Kasumi-1 (cell line): Measurements from ENCODE around the gene DEFB113.
"Not testable (repeated sequence)": the region's sequence is repeated elsewhere in the genome, so short reads cannot be mapped to it uniquely, and the experiment has no call there.

Source experiments
- DNase-seq, 2 experiments: peaks; one replicate each; lab custom pipeline; 2025; lab: John Stamatoyannopoulos, UW

Gene DEFB113, protein sequence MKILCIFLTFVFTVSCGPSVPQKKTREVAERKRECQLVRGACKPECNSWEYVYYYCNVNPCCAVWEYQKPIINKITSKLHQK

DNA sequence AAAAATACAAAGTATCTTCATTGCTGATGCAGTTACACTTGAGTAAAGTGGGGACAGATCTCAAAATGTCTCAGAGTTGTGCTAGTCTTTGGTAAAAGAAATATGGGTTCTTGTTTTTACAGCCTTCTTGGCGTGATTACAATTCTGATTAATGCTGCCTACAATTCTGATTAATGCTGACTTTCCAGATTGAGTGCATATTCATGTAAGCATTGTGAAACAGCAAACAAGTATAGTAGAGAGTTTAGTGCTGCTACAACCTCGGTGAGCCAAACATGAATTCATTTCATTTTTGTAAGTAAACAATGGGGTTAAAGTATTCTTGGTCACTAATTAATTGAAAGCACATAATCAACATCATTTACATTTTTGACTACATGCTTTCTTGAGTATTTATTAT lies at the start of gene DEFB113:
Gene DEFB113 (minus strand): TSS at position 21 of the 400 bp plus-strand sequence. CDS start 0 bp downstream, at position 21.
- no peak for DNase-seq

GRCh38 chr6:50007819-50008218 lies 38.4 kb upstream of the DEFB113 start:
- no peak for DNase-seq

GRCh38 chr6:50003139-50003538 lies 33.7 kb upstream of the DEFB113 start:
- no peak for DNase-seq

DNA sequence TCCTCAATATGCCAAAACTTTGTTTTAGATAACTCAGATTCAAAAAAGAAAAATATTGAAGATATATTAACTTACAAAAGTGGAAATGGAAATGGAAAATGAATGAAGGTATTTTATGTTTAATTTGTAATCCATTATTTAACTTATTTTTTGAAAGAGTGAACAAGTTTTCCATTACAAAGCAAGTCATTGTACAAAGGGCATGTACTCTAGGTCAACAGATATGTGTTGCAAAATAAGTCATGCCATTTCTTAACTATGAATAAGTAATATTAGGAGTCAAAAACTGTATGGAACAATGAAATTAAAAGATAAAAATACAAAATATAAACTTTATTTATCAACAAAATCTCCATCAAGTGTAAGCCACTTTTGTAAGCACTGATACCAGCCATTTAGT lies 25.9 kb upstream of the DEFB113 start:
- no peak for DNase-seq

DNA sequence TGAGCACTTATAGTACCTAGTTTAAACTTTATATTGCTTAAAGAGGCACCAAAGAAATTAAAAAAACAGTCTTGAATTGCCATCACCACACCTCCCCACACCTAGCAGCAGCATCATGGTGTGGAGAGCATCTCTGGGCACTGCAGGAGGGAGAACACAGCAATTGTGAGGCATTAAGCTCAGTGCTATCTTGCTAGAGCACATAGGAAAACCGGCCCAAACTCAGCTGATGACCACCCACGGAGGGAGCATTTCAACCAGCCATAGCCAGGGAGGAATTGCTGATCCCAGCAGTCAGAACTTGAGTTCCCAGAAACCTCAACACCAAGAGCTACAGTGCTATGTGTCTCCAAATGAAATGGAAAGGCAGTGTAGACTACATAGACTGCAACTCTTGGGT lies 19.5 kb upstream of the DEFB113 start:
- no peak for DNase-seq

DNA sequence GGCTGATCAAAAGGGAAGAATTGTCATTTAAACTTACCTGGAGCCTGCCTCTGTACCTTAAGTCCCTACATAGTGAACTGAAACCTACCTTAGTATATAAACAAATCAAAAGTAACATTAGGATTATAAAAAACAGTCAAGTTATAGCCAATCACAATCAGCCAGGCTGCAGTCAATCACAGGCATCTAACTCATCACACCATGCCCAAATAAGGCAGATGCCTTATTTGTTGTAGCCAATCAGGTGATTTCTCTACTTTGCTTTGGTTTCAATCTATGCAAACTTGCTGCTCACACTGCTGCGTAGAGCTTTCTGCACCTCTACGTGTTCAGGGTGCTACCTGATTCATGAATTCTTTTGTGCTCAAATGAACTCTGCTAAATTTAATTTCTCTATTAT lies 18.3 kb upstream of the DEFB113 start:
- DNase-seq, result no peak

- no peak for DNase-seq
These were observed 17.1 kb upstream of the DEFB113 start for GRCh38 chr6:49986551-49986950.

DNA sequence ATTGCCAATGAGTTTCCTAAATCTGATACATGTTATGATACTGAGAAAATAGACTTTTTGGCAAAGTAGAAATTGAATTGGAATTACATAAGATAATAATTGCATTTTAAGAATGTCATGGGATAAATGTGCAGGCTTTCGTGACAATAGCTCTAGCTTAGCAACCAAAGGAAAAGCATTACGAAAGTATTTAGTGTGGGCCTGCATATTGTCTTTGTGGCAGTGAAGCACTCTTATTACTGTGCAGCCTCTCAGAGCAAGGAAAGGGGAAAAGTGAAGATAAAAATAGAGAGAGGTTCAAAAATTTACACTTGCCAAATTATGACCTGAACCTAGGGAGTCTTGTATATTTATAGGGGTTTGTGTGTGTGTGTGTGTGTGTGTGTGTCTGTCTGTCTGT lies 12.6 kb upstream of the DEFB113 start:
- no peak for DNase-seq

GRCh38 chr6:49980898-49981297 lies 11.5 kb upstream of the DEFB113 start:
- DNase-seq, result no peak

DNA sequence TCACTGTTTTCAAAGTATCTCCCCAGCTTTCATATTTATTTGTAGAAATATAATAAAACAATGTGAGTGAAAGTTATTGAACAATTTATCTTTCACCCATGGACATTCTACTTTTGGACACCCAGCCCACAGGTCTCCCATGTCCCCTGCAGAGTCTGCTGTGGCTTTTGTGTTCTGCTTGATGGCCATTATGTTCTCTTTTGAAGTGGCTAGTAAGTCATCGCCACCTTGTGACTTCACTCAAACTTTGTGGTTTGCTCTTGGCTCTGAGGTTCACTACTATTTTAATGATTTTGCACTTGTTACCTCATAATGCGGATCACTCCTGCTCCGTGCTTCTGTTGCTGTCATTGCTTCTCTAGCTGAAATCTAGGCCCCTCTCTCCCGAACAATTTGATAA lies 10.2 kb upstream of the DEFB113 start:
- DNase-seq, result no peak

DNA sequence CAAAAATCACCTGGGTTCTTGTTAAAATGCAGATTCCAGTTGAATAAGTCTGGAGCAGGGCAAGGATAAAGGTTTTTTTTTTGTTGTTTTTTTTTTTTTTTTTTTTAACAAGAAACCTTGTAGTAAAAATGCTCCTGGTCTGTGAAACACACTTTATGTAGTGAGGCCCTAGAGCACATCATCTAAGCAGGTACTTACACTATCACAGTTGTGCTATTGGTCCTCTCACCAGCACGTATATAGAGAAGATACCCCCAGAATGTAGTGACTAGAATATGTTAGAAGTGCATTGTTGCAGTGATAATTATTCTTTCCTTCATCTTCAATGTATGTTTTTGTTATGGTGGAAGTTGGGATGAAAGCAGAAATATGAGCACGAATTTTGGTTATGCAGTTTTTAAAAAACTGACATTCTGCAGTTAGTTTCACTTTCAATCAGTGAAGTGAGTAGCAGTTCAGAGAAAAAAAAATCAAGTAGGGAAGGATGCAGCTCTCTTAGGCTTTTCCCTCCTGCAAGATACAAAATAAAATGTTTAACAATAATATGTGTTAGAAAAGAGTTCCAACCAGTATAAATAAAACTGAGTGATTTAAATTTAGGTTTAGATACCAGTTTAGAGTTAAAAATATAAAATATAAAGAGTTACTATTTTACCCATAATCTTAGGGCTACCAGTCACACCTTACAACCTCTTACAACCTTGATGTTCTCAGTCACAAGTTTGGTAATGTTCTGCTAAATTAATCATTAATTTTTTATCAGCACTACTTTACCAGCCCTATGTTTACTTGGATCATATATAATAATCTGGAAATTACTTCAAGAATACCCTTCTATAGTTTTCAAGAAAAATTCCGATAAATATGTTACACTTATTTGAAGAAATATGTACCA lies 9.2 kb upstream of the DEFB113 start:
- no peak for DNase-seq

DNA sequence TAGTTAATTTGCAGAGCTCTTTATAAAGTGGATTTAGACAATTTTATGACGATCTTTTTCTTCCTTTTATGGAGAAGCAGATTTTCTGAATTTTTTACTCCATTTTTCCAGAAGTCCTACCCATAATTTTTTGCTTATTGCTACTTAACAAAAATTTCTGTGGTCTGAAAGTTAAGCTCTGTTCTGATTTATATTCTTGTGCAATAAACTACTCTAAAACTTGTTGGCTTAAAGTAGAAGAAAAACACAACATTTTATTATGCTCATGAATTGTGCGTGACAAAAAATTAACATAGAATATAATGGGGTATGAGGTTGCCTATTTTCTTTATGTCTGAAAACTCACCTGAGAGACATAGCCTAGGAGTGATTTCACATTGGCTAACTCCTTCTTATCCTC lies 2.6 kb downstream of the DEFB113 start:
- no peak for DNase-seq

DNA sequence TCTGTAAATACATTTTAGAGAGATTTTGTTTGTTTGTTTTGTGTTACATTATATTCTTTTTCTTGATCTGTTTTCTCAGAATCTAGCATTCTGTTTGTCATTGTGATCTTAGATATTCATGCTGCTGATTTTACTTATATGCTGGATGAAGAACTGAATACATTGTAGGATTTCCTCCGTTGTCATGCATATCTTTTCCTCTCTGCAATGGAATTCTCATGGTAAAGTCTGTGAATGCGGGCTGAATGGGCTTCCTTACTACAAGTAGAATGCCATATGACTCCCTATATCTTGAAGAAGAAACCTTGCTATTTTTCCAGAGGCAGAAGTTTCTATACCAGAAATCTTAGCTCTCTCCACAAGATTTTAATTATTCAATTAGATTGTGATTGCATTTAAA lies 3.1 kb downstream of the DEFB113 start:
- DNase-seq, result no peak

GRCh38 chr6:49964064-49964463 lies 5.4 kb downstream of the DEFB113 start, which contains the start of gene DEFB114:
TSS of gene DEFB114 (minus strand) at chr6:49964164. CDS start at chr6:49964105, 59 bp downstream.
- no peak for DNase-seq

GRCh38 chr6:49958180-49958579 lies 11.2 kb downstream of the DEFB113 start:
- no peak for DNase-seq

DNA sequence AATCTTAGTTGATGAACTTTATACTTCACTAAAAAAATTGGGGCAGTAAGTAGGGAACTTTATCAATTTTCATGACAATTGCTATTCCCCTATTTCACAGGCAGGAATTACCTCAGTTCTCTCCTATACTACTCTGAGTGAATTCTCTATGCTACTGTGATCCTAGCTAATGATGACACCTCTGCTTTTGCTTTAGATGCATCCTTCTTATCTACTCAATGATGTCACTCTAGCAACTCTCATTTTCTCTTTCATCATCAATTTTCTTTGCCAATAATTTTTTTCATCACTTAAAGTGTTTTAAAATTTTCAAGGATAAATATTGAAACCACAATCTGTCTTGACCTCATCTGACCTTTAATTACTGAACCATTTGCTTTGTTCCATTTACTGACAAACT lies 13.6 kb downstream of the DEFB113 start:
- DNase-seq, result no peak

- DNase-seq, result no peak
These were observed 17.5 kb downstream of the DEFB113 start for GRCh38 chr6:49951926-49952325.

DNA sequence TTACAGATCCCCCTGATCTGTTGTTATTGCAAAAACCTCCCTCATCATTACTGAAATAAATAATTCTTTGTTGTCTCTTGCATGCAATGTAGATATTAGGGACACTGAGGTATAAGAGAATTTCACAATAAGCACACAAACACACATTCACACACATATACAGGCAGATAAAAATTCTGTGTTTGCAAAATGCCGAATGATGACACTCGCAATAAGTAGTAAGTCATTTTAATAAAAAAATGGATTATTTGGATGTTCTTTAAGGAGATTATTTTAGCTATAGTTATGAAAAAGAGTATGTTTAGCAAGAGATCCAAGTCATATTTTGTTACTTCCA lies 19.0 kb downstream of the DEFB113 start:
- DNase-seq, result no peak

DNA sequence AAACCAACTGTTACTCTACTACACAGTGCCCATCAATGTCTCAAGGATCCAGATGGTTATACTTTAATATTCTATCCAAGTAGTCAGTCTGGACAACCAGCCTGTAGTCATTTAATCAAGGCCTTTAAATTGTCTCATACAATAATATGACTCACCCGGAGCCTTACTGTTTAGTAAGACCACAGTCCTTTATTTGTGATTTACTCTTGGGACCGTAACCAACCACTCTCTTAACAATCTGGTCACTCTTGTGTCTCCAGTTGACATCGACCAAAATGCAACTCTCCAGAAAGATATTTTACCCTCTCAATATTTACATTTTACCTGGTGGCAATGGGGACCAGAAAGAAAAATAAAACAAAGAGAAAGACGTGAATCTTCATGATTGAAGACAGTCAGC lies 20.4 kb downstream of the DEFB113 start:
- no peak for DNase-seq

DNA sequence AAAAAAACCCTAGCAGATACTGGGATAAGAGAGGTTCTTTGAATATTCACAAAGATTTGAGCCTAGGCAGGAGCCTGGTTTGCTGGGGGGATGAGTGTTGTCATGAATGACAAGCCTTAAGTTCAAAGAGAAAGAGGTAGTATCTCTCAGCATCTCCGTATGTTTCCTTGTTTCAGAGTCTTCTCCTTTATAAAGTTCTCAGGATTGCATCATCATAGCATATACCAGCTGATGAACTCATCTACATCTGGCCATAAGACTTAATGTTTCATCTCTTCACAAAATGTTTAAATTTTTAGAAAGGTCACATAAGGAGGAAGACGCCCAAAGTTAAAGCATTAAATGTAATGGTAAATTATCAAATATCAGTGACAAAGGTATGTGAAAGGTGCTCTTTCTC lies 22.6 kb downstream of the DEFB113 start:
- DNase-seq, result no peak

GRCh38 chr6:49944068-49944467 lies 25.4 kb downstream of the DEFB113 start:
- DNase-seq, result not testable (repeated sequence)

DNA sequence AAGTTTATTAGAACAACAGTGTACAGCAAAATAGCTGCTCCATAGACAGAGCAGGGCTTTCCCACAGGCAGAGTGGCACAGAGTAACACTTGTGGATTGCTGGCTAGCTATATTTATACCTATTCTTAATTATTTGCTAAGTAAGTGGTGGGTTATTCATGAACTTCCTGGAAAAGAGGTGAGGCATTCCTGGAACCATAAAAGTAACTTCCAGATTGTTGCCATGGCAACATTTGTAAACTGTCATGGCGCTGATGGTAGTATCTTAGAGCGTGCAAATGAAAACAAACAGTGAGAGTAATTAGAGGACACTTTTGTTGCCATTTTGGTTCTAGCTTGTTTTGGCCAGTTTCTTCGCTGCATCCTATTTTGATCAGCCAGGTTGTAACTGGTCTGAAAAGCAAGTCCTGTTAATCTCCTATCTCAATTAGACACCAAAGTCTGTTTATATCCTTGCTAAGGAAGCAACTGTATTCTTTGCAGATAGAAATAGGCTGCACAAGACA lies 29.4 kb downstream of the DEFB113 start:
- no peak for DNase-seq

DNA sequence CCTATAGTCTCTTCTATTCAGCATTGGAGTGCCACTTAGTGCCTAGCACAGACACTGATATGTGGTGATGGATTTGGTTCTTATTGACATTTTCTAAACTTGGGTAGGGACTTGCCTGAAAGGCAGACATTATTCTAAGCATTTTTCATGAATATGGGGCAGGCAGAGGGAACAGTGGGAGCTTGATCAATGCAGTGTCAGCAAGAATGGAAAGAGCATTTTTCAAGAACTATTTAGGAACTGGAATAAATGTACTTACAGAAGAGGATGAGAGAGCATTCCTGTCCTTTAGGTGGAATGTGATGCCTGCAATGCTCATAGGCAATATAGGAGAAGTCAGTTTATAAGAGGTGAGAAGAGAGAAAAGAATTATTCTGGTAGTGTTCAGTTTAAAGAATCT lies 31.6 kb downstream of the DEFB113 start:
- no peak for DNase-seq

DNA sequence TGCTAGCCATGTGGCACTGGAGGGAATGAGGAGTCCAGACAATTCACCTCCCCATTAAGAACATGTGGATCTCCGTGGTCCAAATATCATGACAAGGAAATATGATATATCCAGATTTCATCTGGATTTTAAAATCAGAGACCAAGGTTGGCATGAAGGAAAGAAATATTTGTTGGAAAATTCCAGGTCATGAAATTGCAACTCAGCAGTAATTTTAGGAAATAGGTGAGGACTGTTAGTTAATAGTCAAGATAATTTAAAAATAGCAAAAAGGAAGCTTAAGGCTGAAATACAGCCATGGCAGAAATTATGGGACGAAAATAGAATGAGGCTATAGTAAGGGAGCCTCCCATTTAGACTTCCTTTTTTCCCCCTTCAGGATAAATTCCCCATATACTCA lies 32.4 kb downstream of the DEFB113 start:
- no peak for DNase-seq
